KMS-11 (cell line): Measurements from ENCODE around the gene PITRM1.

ENCODE experiments used
- H2AFZ ChIP-seq: fragments of 200-600 bp; sonication (generic); 2 replicates; pipeline ENCODE4 v1.6.1; 2016; ENCODE audit warnings: antibody characterized with exemption, mixed run types, low read depth
- H3K27ac ChIP-seq: fragments of 200-600 bp; sonication (generic); 2 replicates; pipeline ENCODE4 v1.6.1; 2016; ENCODE audit warnings: mild to moderate bottlenecking, mixed run types
- H3K27me3 ChIP-seq: fragments of 200-600 bp; sonication (generic); 2 replicates; pipeline ENCODE4 v1.6.1; 2017; ENCODE audit warnings: mild to moderate bottlenecking, low read depth, mixed run types, moderate library complexity; ENCODE audit not compliant: insufficient read depth
- H3K36me3 ChIP-seq: fragments of 200-600 bp; sonication (generic); 2 replicates; pipeline ENCODE4 v1.6.1; 2017; ENCODE audit warnings: mild to moderate bottlenecking, mixed run types; ENCODE audit not compliant: insufficient read depth
- H3K4me1 ChIP-seq: fragments of 200-600 bp; sonication (generic); 2 replicates; pipeline ENCODE4 v1.6.1; 2016; ENCODE audit warnings: mild to moderate bottlenecking, low read depth, mixed run types; ENCODE audit not compliant: poor library complexity, severe bottlenecking
- H3K4me2 ChIP-seq: fragments of 200-600 bp; sonication (generic); 2 replicates; pipeline ENCODE4 v1.7.0; 2016; ENCODE audit warnings: mild to moderate bottlenecking, mixed run types
- H3K4me3 ChIP-seq: fragments of 200-600 bp; sonication (generic); IDR thresholded peaks from 2 replicates; pipeline ENCODE4 v1.6.1; 2017; ENCODE audit warnings: low read depth, low read length, mixed read lengths; ENCODE audit not compliant: insufficient read depth
- H3K79me2 ChIP-seq: fragments of 200-600 bp; sonication (generic); 2 replicates; pipeline ENCODE4 v1.6.1; 2016; ENCODE audit warnings: low read depth, mixed run types; ENCODE audit not compliant: insufficient read depth
- H3K9ac ChIP-seq: fragments of 200-600 bp; sonication (generic); 2 replicates; pipeline ENCODE4 v1.6.1; 2016; ENCODE audit warnings: mild to moderate bottlenecking, mixed run types
- H4K20me1 ChIP-seq: fragments of 200-600 bp; sonication (generic); 2 replicates; pipeline ENCODE4 v1.6.1; 2016; ENCODE audit warnings: mild to moderate bottlenecking, mixed run types; ENCODE audit not compliant: insufficient read depth
- CTCF ChIP-seq: fragments of 200-600 bp; sonication (generic); conservative IDR thresholded peaks from 2 replicates; pipeline ENCODE4 v1.6.1; 2017; ENCODE audit warnings: low read depth, mild to moderate bottlenecking, antibody characterized with exemption, low read length, moderate library complexity, mixed read lengths

The PITRM1 gene

DNA sequence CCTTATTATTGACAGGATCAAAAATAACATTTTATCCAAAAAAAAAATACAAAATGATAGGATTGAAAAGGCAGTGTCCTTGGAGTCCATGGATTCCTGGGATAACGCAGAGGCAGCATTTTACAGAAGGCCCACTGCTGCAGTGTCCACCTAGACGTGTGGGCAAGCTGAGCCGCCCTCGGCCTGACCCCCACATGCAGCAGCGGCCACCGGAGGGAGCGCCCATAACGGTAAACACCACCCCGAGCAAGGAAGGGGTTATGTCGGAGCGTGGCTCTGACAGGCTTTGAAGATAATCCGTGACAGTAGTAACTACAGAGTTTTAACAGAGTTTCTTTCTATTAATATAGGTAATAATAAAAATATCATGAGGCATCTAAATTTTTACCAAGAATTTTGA lies 45.3 kb upstream of the PITRM1 start:
- no peak for TF ChIP-seq CTCF
- no peak overlapping the region for H3K9ac ChIP-seq
- no peak overlapping the region for H3K4me3 ChIP-seq
- H3K4me2 ChIP-seq = no peak overlapping the region
- H2AFZ ChIP-seq = no peak overlapping the region
- no peaks in the 10 kb centered on the region for H3K27me3 ChIP-seq
- H4K20me1 ChIP-seq = no peaks in the 10 kb centered on the region
- H3K36me3 ChIP-seq = no peaks in the 10 kb centered on the region
- H3K4me1 ChIP-seq = no peaks in the 10 kb centered on the region
- H3K79me2 ChIP-seq = no peaks in the 10 kb centered on the region
- H3K27ac ChIP-seq = no peak overlapping the region

DNA sequence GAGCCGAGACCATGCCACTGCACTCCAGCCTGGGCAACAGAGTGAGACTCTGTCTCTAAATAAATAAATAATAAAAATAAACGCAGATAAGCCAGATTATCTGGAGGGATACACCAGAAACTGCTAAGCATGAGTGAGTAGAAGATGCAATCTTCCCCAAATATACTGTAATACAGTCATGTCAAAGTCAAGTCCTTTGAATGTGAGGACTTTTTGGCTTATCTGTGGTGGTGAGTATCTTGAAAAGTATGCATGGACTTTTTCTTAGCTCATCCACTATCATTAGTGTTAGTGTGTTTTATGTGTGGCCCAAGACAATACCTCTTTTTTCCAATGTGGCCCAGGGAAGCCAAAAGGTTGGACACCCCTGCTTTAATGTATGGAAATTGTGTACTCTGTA lies 44.7 kb upstream of the PITRM1 start:
- TF ChIP-seq CTCF = no peak
- Histone ChIP-seq H3K36me3 (no peaks in the 10 kb centered on the region), H2AFZ (no peak overlapping the region), H3K9ac (no peak overlapping the region), H3K4me1 (no peaks in the 10 kb centered on the region), H3K27me3 (no peaks in the 10 kb centered on the region), H3K4me2 (no peak overlapping the region), H3K27ac (no peak overlapping the region), H3K79me2 (no peaks in the 10 kb centered on the region), H4K20me1 (no peaks in the 10 kb centered on the region), H3K4me3 (no peak overlapping the region)

GRCh38 chr10:3215153-3215775 lies 42.7 kb upstream of the PITRM1 start:
- H3K79me2 ChIP-seq = no peaks in the 10 kb centered on the region
- no peak overlapping the region for H3K27ac ChIP-seq
- H2AFZ ChIP-seq = no peak overlapping the region
- H4K20me1 ChIP-seq = no peaks in the 10 kb centered on the region
- no peaks in the 10 kb centered on the region for H3K27me3 ChIP-seq
- H3K4me2 ChIP-seq = no peak overlapping the region
- H3K4me3 ChIP-seq = no peak overlapping the region
- H3K4me1 ChIP-seq = no peaks in the 10 kb centered on the region
- TF ChIP-seq CTCF = no peak
- no peaks in the 10 kb centered on the region for H3K36me3 ChIP-seq
- no peak overlapping the region for H3K9ac ChIP-seq

DNA sequence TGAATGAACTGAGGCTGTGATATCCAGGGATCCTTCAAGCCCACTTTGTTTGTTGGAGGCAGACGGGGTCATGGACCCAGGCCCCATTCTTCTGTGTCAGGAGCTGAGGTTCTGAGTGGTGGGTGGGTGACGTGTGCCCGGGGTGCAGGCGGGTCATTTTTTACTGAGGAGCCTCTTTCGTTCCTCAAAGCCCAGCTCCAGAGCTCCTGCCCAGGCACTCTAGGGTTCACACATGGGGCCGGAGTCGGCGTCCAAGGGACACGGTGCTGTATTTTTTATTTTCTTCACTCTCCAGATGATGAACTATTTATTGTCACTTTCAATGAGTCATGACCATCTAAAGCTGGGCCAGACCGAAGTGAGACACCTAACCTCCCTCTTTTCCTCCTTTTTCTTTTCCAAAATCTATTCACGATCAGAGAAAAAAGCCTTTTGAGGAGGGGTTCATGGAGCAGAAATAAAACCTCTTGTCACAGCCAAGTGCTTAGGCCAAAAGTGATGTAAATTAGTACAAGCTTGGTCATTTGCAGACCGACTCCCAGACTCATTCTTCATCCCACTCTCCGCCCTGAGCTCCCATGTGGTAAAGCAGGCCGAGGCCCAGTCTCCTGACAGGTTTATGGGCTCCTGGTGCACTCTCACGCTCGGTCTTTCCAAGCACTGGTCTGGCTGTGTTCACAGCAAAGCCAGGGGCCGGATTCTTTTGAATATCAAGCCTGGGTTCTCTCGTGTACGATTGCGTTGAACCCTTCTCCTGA lies 41.4 kb upstream of the PITRM1 start:
- H3K4me1 ChIP-seq = no peaks in the 10 kb centered on the region
- no peak overlapping the region for H3K9ac ChIP-seq
- TF ChIP-seq CTCF = no peak
- no peak overlapping the region for H2AFZ ChIP-seq
- no peak overlapping the region for H3K4me2 ChIP-seq
- H3K4me3 ChIP-seq = no peak overlapping the region
- H3K27ac ChIP-seq = no peak overlapping the region
- no peaks in the 10 kb centered on the region for H4K20me1 ChIP-seq
- H3K79me2 ChIP-seq = no peaks in the 10 kb centered on the region
- H3K27me3 ChIP-seq = no peaks in the 10 kb centered on the region
- H3K36me3 ChIP-seq = no peaks in the 10 kb centered on the region
